Measurements from ENCODE around the gene NTM.

- no peak for TF ChIP-seq POLR2AphosphoS5 (IDR thresholded peaks at IDR 0.05; ENCODE audit: low read depth, low read length)
- no peak for TF ChIP-seq CTCF (IDR thresholded peaks at IDR 0.05 in 2 of 3, conservative IDR thresholded peaks at IDR 0.05 in 1 of 3; ENCODE audit: borderline replicate concordance in 1 of 3, insufficient read depth in 1 of 3, low read depth in 2 of 3, low read length in 2 of 3)
- TF ChIP-seq EZH2 (IDR thresholded peaks at IDR 0.05) = no peak
- no peak for TF ChIP-seq POLR2A (IDR thresholded peaks at IDR 0.05; ENCODE audit: borderline replicate concordance, extremely low read depth, insufficient read depth, insufficient read length)
- no peak for TF ChIP-seq REST (IDR thresholded peaks at IDR 0.05; ENCODE audit: low read depth)
- TF ChIP-seq EGR1 (IDR thresholded peaks at IDR 0.05; ENCODE audit: low read depth) = no peak
These were observed 777.0 kb downstream of the NTM start for GRCh38 chr11:132147464-132147863.

Data from HCT116 (cell line).